GM21447 (cell line): ENCODE results near the gene RBM10.

Experiments used
- ATAC-seq: cut with Tn5 transposase; IDR thresholded peaks from one replicate; pipeline ENCODE4 v1.9.1; 2021; ENCODE audit not compliant: unreplicated experiment

Gene RBM10

DNA sequence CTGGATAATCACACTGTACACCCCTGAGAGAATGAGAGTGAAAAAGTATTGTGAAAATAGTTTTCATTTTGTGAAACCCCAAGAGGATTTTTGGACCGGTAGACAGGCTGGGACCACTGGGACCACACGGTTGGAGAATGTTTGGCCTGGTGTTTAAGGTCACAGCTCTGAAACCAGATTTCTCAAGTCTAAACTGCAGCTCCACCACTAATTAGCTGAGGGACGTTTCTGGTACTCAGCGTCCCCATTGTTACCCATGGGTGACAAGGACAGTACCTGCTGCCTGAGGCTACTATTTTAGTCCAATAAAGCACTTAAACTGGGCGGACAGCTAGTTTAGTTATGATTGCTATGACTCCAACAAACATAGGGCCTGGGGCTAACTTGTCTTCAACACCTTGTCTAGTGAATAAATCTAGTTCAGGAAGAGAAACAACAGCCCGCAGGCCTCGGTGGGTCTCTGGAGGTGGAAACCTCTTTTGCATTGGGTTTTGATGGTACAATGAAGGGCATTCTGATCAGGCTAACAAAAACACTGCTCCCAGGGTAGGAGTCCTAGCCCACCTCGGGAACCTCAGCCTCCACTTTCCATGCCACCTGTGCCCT is 87.3 kb downstream of the RBM10 start:
- ATAC-seq: no peak

- peak; percentile 21 for ATAC-seq
Observed at GRCh38 chrX:47232803-47233332, 87.8 kb downstream of the RBM10 start, which contains the start of gene USP11. USP11 (plus strand) TSS chrX:47233009; CDS start chrX:47233044, 35 bp downstream.

GRCh38 chrX:47233333-47234113 is 88.5 kb downstream of the RBM10 start:
- peak; percentile 87 for ATAC-seq

DNA sequence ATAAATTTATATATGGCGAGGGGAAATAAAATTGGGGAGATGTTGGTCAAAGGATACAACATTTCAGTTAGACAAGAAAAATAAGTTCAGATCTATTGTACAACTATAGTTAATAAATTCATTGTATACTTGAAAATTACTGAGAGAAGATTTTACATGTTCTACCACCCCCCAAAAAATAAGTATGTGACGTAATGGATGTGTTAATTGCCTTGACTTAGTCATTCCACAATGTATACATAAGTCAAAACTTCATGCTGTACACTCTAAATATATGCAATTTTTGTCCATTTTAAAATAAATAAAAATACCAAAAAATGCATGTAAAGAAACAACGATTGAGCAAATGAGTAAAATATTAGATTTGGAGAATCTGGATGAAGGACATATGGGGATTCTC is 89.6 kb downstream of the RBM10 start:
- no peak for ATAC-seq

- no peak for ATAC-seq
Observed at GRCh38 chrX:47235691-47236103, 90.7 kb downstream of the RBM10 start.
